WTC11 (cell line): ENCODE results near the gene CCDC15.

Experiments used
- ATF1 ChIP-seq: sonication (generic); formaldehyde crosslinking; IDR thresholded peaks from 2 replicates; pipeline ENCODE4 v1.8.1; 2023; ENCODE audit warnings: mild to moderate bottlenecking, moderate library complexity, missing genetic modification reagents
- KAT7 ChIP-seq: sonication (generic); formaldehyde crosslinking; IDR thresholded peaks from 2 replicates; pipeline ENCODE4 v1.8.1; 2023; ENCODE audit warnings: missing genetic modification reagents, mild to moderate bottlenecking, borderline replicate concordance
- NR2C2 ChIP-seq: sonication (generic); formaldehyde crosslinking; IDR thresholded peaks from 2 replicates; pipeline ENCODE4 v1.8.0; 2022; ENCODE audit warnings: mild to moderate bottlenecking, missing genetic modification reagents
- NR3C1 ChIP-seq: sonication (generic); formaldehyde crosslinking; conservative IDR thresholded peaks from 2 replicates; pipeline ENCODE4 v1.8.1; 2023; ENCODE audit warnings: low read depth, mild to moderate bottlenecking, missing genetic modification reagents
- SOX15 ChIP-seq: fragments of 250-450 bp; sonication (Bioruptor Pico); IDR thresholded peaks from 2 replicates; pipeline ENCODE4 v1.9.0; 2021; ENCODE audit warnings: mild to moderate bottlenecking
- SP1 ChIP-seq: sonication (generic); formaldehyde crosslinking; conservative IDR thresholded peaks from 2 replicates; pipeline ENCODE4 v1.8.1; 2022; ENCODE audit warnings: missing genetic modification reagents
- ZNF671 ChIP-seq: fragments of 250-450 bp; sonication (Bioruptor Pico); IDR thresholded peaks from 2 replicates; pipeline ENCODE4 v1.8.0; 2021; ENCODE audit warnings: mild to moderate bottlenecking
- TF ChIP-seq, protein P1 (sequence below): fragments of 200-600 bp; IDR thresholded peaks from 2 replicates; pipeline ENCODE4 v1.8.0; 2022; ENCODE audit warnings: antibody characterized with exemption
- TF ChIP-seq, protein P2 (sequence below): sonication (generic); formaldehyde crosslinking; IDR thresholded peaks from 2 replicates; pipeline ENCODE4 v1.8.0; 2022; ENCODE audit warnings: mild to moderate bottlenecking, missing genetic modification reagents
- TF ChIP-seq, protein P3 (sequence below): sonication (generic); formaldehyde crosslinking; IDR thresholded peaks from 2 replicates; pipeline ENCODE4 v1.8.0; 2023; ENCODE audit warnings: missing genetic modification reagents
- TF ChIP-seq, protein P4 (sequence below): sonication (generic); formaldehyde crosslinking; IDR thresholded peaks from 2 replicates; pipeline ENCODE4 v1.8.1; 2023; ENCODE audit warnings: mild to moderate bottlenecking, missing genetic modification reagents, moderate library complexity
- TF ChIP-seq, protein P5 (sequence below): sonication (generic); formaldehyde crosslinking; IDR thresholded peaks from 2 replicates; pipeline ENCODE4 v1.8.0; 2022; ENCODE audit warnings: mild to moderate bottlenecking, missing genetic modification reagents

DNA sequence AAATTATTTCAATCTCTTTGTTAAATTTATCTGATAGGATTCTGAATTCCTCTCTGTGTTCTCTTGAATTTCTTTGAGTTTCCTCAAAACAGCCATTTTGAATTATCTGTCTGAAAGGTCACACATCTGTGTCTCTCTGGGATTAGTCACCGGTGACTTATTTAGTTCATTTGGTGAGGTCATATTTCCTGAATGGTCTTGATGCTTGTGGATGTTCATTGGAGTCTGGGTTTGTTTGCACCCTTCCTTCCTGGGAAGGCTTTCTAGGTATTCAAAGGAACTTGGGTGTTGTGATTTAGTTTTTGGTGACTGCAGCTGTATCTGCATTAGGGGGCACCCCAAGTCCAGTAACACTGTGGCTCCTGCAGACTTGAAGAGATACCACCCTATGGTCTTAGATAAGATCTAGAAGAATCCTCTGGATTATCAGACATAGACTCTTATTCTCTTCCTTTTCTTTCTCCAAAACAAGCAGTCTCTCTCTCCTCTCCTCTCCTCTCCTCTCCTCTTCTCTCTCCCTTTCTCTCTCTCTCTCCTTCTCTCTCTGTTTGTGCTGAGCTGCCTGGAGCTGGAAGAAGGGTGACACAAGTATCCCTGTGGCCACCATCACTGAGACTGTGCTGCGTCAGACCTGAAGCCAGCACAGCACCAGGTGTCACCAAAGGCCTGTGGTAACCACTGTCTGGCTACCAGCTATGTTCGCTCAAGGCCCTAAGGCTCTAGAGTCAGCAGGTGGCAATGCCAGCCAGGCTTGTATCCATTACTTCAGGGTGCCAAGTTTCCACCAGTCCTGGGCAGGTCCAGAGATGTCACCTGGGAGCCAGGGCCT lies 38.2 kb upstream of the CCDC15 start:
- TF ChIP-seq, protein P1, sequence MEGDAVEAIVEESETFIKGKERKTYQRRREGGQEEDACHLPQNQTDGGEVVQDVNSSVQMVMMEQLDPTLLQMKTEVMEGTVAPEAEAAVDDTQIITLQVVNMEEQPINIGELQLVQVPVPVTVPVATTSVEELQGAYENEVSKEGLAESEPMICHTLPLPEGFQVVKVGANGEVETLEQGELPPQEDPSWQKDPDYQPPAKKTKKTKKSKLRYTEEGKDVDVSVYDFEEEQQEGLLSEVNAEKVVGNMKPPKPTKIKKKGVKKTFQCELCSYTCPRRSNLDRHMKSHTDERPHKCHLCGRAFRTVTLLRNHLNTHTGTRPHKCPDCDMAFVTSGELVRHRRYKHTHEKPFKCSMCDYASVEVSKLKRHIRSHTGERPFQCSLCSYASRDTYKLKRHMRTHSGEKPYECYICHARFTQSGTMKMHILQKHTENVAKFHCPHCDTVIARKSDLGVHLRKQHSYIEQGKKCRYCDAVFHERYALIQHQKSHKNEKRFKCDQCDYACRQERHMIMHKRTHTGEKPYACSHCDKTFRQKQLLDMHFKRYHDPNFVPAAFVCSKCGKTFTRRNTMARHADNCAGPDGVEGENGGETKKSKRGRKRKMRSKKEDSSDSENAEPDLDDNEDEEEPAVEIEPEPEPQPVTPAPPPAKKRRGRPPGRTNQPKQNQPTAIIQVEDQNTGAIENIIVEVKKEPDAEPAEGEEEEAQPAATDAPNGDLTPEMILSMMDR = no peak
- TF ChIP-seq, protein P2, sequence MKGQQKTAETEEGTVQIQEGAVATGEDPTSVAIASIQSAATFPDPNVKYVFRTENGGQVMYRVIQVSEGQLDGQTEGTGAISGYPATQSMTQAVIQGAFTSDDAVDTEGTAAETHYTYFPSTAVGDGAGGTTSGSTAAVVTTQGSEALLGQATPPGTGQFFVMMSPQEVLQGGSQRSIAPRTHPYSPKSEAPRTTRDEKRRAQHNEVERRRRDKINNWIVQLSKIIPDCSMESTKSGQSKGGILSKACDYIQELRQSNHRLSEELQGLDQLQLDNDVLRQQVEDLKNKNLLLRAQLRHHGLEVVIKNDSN = no peak
- no peak for TF ChIP-seq ZNF671 (CRISPR knock-in tag)
- no peak for TF ChIP-seq ATF1 (CRISPR knock-in tag)
- TF ChIP-seq, protein P3, sequence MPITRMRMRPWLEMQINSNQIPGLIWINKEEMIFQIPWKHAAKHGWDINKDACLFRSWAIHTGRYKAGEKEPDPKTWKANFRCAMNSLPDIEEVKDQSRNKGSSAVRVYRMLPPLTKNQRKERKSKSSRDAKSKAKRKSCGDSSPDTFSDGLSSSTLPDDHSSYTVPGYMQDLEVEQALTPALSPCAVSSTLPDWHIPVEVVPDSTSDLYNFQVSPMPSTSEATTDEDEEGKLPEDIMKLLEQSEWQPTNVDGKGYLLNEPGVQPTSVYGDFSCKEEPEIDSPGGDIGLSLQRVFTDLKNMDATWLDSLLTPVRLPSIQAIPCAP (CRISPR knock-in tag) = no peak
- no peak for TF ChIP-seq SP1 (CRISPR knock-in tag)
- TF ChIP-seq, protein P4, sequence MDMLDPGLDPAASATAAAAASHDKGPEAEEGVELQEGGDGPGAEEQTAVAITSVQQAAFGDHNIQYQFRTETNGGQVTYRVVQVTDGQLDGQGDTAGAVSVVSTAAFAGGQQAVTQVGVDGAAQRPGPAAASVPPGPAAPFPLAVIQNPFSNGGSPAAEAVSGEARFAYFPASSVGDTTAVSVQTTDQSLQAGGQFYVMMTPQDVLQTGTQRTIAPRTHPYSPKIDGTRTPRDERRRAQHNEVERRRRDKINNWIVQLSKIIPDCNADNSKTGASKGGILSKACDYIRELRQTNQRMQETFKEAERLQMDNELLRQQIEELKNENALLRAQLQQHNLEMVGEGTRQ (CRISPR knock-in tag) = no peak
- TF ChIP-seq, protein P5, sequence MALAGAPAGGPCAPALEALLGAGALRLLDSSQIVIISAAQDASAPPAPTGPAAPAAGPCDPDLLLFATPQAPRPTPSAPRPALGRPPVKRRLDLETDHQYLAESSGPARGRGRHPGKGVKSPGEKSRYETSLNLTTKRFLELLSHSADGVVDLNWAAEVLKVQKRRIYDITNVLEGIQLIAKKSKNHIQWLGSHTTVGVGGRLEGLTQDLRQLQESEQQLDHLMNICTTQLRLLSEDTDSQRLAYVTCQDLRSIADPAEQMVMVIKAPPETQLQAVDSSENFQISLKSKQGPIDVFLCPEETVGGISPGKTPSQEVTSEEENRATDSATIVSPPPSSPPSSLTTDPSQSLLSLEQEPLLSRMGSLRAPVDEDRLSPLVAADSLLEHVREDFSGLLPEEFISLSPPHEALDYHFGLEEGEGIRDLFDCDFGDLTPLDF = no peak
- no peak for TF ChIP-seq SOX15 (CRISPR knock-in tag)
- TF ChIP-seq NR2C2 (CRISPR knock-in tag) = no peak
- no peak for TF ChIP-seq NR3C1 (CRISPR knock-in tag)
- no peak for TF ChIP-seq KAT7 (CRISPR knock-in tag)
